Hepatocyte (in vitro differentiated cells): Measurements from ENCODE around the gene TBC1D30. TPM values are rescaled to one million over a fixed set of nuclear protein-coding genes. Genes with fewer than 3 reads are reported as not detected.

Experiments
- DNase-seq: peaks from one replicate; pipeline ENCODE4 v3.0.0-alpha.2; 2016; ENCODE audit warnings: low spot score
- H2AFZ ChIP-seq: fragments of 200-600 bp; sonication (generic); 2 replicates; pipeline ENCODE4 v1.6.0; 2016; ENCODE audit warnings: antibody characterized with exemption, mild to moderate bottlenecking
- H3K27ac ChIP-seq: fragments of 200-600 bp; sonication (generic); 2 replicates; pipeline ENCODE4 v1.5.1; 2016; ENCODE audit warnings: mild to moderate bottlenecking
- H3K27me3 ChIP-seq: fragments of 200-600 bp; sonication (generic); 2 replicates; pipeline ENCODE4 v1.6.1; 2016
- H3K36me3 ChIP-seq: fragments of 200-600 bp; sonication (generic); replicated peaks from 2 replicates; pipeline ENCODE4 v1.5.1; 2016; ENCODE audit warnings: low read depth; ENCODE audit not compliant: insufficient read depth
- H3K4me1 ChIP-seq: fragments of 200-600 bp; sonication (generic); 2 replicates; pipeline ENCODE4 v1.5.1; 2016; ENCODE audit warnings: mild to moderate bottlenecking, moderate library complexity; ENCODE audit not compliant: insufficient read depth
- H3K4me2 ChIP-seq: fragments of 200-600 bp; sonication (generic); 2 replicates; pipeline ENCODE4 v1.6.0; 2016
- H3K4me3 ChIP-seq: fragments of 200-600 bp; sonication (generic); 2 replicates; pipeline ENCODE4 v1.5.1; 2016; ENCODE audit warnings: mild to moderate bottlenecking
- H3K79me2 ChIP-seq: fragments of 200-600 bp; sonication (generic); 2 replicates; pipeline ENCODE4 v1.6.0; 2017; ENCODE audit warnings: mild to moderate bottlenecking
- H3K9me2 ChIP-seq: fragments of 200-600 bp; sonication (generic); replicated peaks from 2 replicates; pipeline ENCODE4 v1.6.0; 2017; ENCODE audit warnings: mild to moderate bottlenecking; ENCODE audit not compliant: insufficient read depth
- H3K9me3 ChIP-seq: fragments of 200-600 bp; sonication (generic); 2 replicates; pipeline ENCODE4 v1.5.1; 2016; ENCODE audit warnings: low read depth, mild to moderate bottlenecking
- H4K20me1 ChIP-seq: fragments of 200-600 bp; sonication (generic); 2 replicates; pipeline ENCODE4 v1.6.0; 2016; ENCODE audit warnings: mild to moderate bottlenecking; ENCODE audit not compliant: insufficient read depth, poor library complexity, severe bottlenecking
- EZH2 ChIP-seq: fragments of 200-600 bp; sonication (generic); IDR thresholded peaks from 2 replicates; pipeline ENCODE4 v1.6.1; 2016; ENCODE audit warnings: antibody characterized with exemption, mild to moderate bottlenecking, borderline replicate concordance
- EZH2phosphoT487 ChIP-seq: fragments of 200-600 bp; sonication (generic); IDR thresholded peaks from one replicate; pipeline ENCODE4 v1.6.1; 2018; ENCODE audit warnings: antibody characterized with exemption, mild to moderate bottlenecking, low read depth, moderate library complexity; ENCODE audit not compliant: unreplicated experiment, severe bottlenecking
- WGBS: methylation state at CpG from one replicate; pipeline ENCODE4 v1.1.6; 2016; ENCODE audit warnings: low lambda C conversion rate; ENCODE audit errors: missing lambda C conversion rate; 5-methylcytosine and 5-hydroxymethylcytosine counted together
- polyA plus RNA-seq: library from polyadenylated mRNA; unstranded; fragments of >200 nt; fragmentation: Nextera tagmentation; extraction: Ambion mirVana; gene quantifications from 2 replicates; pipeline ENCODE4 v1.2.1, GENCODE V29; 2016
- total RNA-seq: library from RNA; depleted of rRNA; stranded (reverse); fragments of >200 nt; gene quantifications from 2 replicates; pipeline ENCODE4 v1.2.3, GENCODE V29; 2014
- TF ChIP-seq, protein P1 (sequence below): fragments of 200-600 bp; sonication (generic); IDR thresholded peaks from 2 replicates; pipeline ENCODE4 v1.5.1; 2016; ENCODE audit warnings: antibody characterized with exemption, mild to moderate bottlenecking; ENCODE audit not compliant: poor library complexity

The TBC1D30 gene
- total and polyA plus RNA-seq, 2 experiments from 2014 or later: 5.3 to 5.6 TPM

DNA sequence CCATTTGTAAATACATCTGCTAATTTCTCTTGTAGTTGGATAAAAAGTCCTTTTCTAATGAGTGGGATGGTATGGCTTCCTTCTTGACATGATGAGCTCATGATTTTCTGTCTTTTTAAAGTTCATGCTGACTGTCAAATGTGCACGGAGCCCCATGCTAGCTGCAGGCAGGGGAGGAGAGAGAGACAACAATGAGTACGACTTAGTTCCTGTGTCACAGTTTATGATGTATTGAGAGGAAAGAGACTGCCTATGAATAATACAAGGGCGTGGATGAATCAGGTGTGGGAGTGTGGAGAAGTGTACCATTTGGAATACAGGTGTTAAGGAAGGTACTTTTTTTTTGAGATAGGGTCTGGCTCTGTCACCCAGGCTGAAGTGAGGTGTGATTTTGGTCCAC lies 10.7 kb upstream of the TBC1D30 start:
- no peaks in the 10 kb centered on the region for H3K4me1 ChIP-seq
- no peak overlapping the region for H3K4me2 ChIP-seq
- H3K9me3 ChIP-seq: no peaks in the 10 kb centered on the region
- H3K27me3 ChIP-seq: no peaks in the 10 kb centered on the region
- H3K79me2 ChIP-seq: no peaks in the 10 kb centered on the region
- H3K27ac ChIP-seq: no peak overlapping the region
- H3K36me3 ChIP-seq: no peaks in the 10 kb centered on the region
- H3K9me2 ChIP-seq: no peaks in the 10 kb centered on the region
- H4K20me1 ChIP-seq: no peaks in the 10 kb centered on the region
- DNase-seq: no peak
- WGBS: 75% methylated on average over 3 of the region's 3 CpGs
- TF ChIP-seq, protein P1, sequence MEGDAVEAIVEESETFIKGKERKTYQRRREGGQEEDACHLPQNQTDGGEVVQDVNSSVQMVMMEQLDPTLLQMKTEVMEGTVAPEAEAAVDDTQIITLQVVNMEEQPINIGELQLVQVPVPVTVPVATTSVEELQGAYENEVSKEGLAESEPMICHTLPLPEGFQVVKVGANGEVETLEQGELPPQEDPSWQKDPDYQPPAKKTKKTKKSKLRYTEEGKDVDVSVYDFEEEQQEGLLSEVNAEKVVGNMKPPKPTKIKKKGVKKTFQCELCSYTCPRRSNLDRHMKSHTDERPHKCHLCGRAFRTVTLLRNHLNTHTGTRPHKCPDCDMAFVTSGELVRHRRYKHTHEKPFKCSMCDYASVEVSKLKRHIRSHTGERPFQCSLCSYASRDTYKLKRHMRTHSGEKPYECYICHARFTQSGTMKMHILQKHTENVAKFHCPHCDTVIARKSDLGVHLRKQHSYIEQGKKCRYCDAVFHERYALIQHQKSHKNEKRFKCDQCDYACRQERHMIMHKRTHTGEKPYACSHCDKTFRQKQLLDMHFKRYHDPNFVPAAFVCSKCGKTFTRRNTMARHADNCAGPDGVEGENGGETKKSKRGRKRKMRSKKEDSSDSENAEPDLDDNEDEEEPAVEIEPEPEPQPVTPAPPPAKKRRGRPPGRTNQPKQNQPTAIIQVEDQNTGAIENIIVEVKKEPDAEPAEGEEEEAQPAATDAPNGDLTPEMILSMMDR: no peak
- TF ChIP-seq EZH2phosphoT487 (no peak), EZH2 (no peak)
- H3K4me3 ChIP-seq: no peak overlapping the region
- H2AFZ ChIP-seq: no peak overlapping the region

DNA sequence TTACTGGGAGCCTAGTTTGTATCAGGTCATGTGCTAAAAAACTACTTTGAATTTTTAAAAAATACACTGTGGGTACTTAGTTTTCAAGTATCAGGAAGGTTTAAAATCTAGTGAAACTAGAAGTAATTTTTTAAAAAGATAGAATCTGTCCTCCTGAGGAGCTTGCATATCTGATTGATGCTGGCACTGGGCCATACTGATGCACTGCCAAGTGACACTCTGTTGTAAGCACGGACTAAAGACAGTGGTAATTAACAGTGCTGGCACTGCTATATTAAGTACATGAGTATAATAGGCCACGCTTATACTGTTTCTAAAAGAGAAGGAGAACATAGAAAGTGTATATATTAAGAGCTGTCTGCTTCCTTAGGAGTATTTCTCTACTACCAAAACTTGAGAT lies 10.0 kb upstream of the TBC1D30 start:
- no peak for DNase-seq
- TF ChIP-seq EZH2phosphoT487: no peak
- TF ChIP-seq, protein P1: no peak
- TF ChIP-seq EZH2: no peak
- no peaks in the 10 kb centered on the region for H3K4me1 ChIP-seq
- H3K27ac ChIP-seq: no peak overlapping the region
- H2AFZ ChIP-seq: no peak overlapping the region
- WGBS: 76% methylated on average over 2 of the region's 2 CpGs
- H3K4me3 ChIP-seq: no peak overlapping the region
- H3K79me2 ChIP-seq: no peaks in the 10 kb centered on the region
- H3K9me3 ChIP-seq: no peaks in the 10 kb centered on the region
- no peaks in the 10 kb centered on the region for H4K20me1 ChIP-seq
- H3K4me2 ChIP-seq: no peak overlapping the region
- H3K27me3 ChIP-seq: no peaks in the 10 kb centered on the region
- no peaks in the 10 kb centered on the region for H3K36me3 ChIP-seq
- no peaks in the 10 kb centered on the region for H3K9me2 ChIP-seq

DNA sequence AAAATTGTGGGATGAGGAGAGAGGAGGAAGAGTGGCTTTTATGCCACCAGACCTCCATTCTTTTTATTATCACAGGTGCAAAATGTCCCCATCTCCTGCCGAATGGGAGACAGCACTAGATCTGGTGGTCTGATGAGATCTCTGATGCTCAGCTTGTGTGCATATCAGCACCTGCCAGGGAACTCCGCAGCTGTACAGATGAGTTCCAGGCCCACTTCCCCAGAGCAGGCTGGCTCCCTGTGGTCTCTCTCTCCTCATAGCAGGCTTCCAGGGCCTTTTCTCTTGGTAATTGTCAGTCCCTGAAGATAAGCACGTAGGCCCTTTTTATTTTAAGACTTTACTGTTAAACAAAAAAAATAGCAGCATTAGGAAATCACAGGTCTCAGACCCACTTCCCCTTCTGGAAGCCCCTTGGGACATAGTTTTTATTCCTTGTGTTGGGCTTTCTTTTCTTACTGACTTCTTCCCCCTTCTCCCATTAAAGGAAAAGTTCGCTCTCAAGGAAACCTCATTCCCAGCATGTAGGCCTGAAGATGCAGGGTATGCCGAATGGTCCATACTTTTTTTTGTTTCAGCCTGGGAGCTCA lies 4.5 kb upstream of the TBC1D30 start:
- Histone ChIP-seq H3K9me2 (no peaks in the 10 kb centered on the region), H3K27ac (no peak overlapping the region), H3K9me3 (no peaks in the 10 kb centered on the region), H3K79me2 (no peaks in the 10 kb centered on the region), H3K4me2 (no peak overlapping the region), H4K20me1 (no peaks in the 10 kb centered on the region), H3K36me3 (no peaks in the 10 kb centered on the region), H3K27me3 (peaks cover 17% of the 10 kb centered on the region), H2AFZ (no peak overlapping the region), H3K4me1 (peaks cover 8% of the 10 kb centered on the region), H3K4me3 (no peak overlapping the region)
- WGBS: 76% methylated on average over 5 of the region's 5 CpGs
- no peak for TF ChIP-seq EZH2
- TF ChIP-seq, protein P1: no peak
- TF ChIP-seq EZH2phosphoT487: no peak
- DNase-seq: no peak
